NCI-H128 (cell line): ENCODE results near the gene GCK.
"Not testable (repeated sequence)": the region's sequence is repeated elsewhere in the genome, so short reads cannot be mapped to it uniquely, and the experiment has no call there.

ENCODE experiments used
- DNase-seq: peaks from one replicate; lab custom pipeline; 2025; ENCODE audit not compliant: unreplicated experiment; lab: John Stamatoyannopoulos, UW

The GCK gene

GRCh38 chr7:44144968-44145478 lies 44.2 kb downstream of the GCK start:
- DNase-seq = no peak

GRCh38 chr7:44144426-44144967 lies 44.7 kb downstream of the GCK start:
- no peak for DNase-seq

- no peak for DNase-seq
Observed at GRCh38 chr7:44143646-44144250, 45.5 kb downstream of the GCK start.

GRCh38 chr7:44142028-44142427 lies 47.2 kb downstream of the GCK start:
- DNase-seq = no peak

- no peak for DNase-seq
Observed at GRCh38 chr7:44141221-44141850, 47.9 kb downstream of the GCK start, which contains the start of gene MYL7. Gene MYL7 (minus strand): TSS chr7:44141332. CDS start chr7:44141305, 27 bp downstream.

- DNase-seq = no peak
Observed at GRCh38 chr7:44140341-44140740, 48.9 kb downstream of the GCK start.

- DNase-seq = no peak
Observed at GRCh38 chr7:44139311-44140010, 49.8 kb downstream of the GCK start.

GRCh38 chr7:44138698-44139097 lies 50.5 kb downstream of the GCK start:
- DNase-seq = no peak

- DNase-seq = no peak
Observed at GRCh38 chr7:44136731-44137130, 52.5 kb downstream of the GCK start.

- DNase-seq = no peak
Observed at GRCh38 chr7:44134943-44135628, 54.2 kb downstream of the GCK start.

GRCh38 chr7:44133295-44133694 lies 55.9 kb downstream of the GCK start:
- no peak for DNase-seq

GRCh38 chr7:44132039-44132438 lies 57.2 kb downstream of the GCK start:
- no peak for DNase-seq

GRCh38 chr7:44131173-44132029 lies 57.8 kb downstream of the GCK start:
- DNase-seq = no peak

- DNase-seq = no peak
Observed at GRCh38 chr7:44128721-44129582, 60.3 kb downstream of the GCK start.

- DNase-seq = no peak
Observed at GRCh38 chr7:44127161-44127560, 62.1 kb downstream of the GCK start.

- DNase-seq = not testable (repeated sequence)
Observed at GRCh38 chr7:44126574-44126973, 62.7 kb downstream of the GCK start.

GRCh38 chr7:44124822-44125202 lies 64.4 kb downstream of the GCK start:
- no peak for DNase-seq

GRCh38 chr7:44123190-44124003 lies 65.8 kb downstream of the GCK start, which contains the start of gene POLD2:
Gene POLD2 (minus strand): TSS chr7:44123548. CDS start chr7:44122053, 1,495 bp downstream.
- peak; percentile 96 for DNase-seq
